Measurements from ENCODE around the gene TNFRSF8. TPM values are rescaled to one million over a fixed set of nuclear protein-coding genes. Genes with fewer than 3 reads are reported as not detected.

The TNFRSF8 gene
- total RNA-seq, 3 donors from 2014 or later (not counting 1 experiment from before 2014, with no cell fraction given): 0.34 to 1.7 (median 0.50) TPM

GRCh38 chr1:12150456-12151200 is 87.5 kb downstream of the TNFRSF8 start:
- H3K9me3 Mint-ChIP-seq: peaks cover 0 to 2% of the 10 kb centered on the region in 2 donors
- peak; percentile 51 to 71 for DNase-seq
- no peaks in the 10 kb centered on the region for H3K27me3 Mint-ChIP-seq (ENCODE audit: low read depth in 2 of 2)
- intact Hi-C loops (cut with micrococcal nuclease): no loop called here
- H3K4me3 ChIP-seq (ENCODE audit: low read length): no peak overlapping the region
- peak overlapping the region; percentile 82 for H3K4me3 Mint-ChIP-seq
- peaks cover 4% of the 10 kb centered on the region for H3K9me3 ChIP-seq (ENCODE audit: control insufficient read depth, insufficient read depth, low read length)
- WGBS (ENCODE audit: insufficient coverage): 12% methylated on average over 9 of the region's 9 CpGs
- H3K27me3 ChIP-seq (ENCODE audit: control insufficient read depth, insufficient read depth, low read length): no peaks in the 10 kb centered on the region
- H3K36me3 ChIP-seq (ENCODE audit: control insufficient read depth, insufficient read depth, low read length): no peaks in the 10 kb centered on the region
- H3K4me1 ChIP-seq (ENCODE audit: control insufficient read depth, insufficient read depth, low read length): peaks cover 81% of the 10 kb centered on the region
- no peaks in the 10 kb centered on the region for H3K36me3 Mint-ChIP-seq
- H3K27ac Mint-ChIP-seq: peak overlapping the region; percentile 98
- TF ChIP-seq, protein P1, sequence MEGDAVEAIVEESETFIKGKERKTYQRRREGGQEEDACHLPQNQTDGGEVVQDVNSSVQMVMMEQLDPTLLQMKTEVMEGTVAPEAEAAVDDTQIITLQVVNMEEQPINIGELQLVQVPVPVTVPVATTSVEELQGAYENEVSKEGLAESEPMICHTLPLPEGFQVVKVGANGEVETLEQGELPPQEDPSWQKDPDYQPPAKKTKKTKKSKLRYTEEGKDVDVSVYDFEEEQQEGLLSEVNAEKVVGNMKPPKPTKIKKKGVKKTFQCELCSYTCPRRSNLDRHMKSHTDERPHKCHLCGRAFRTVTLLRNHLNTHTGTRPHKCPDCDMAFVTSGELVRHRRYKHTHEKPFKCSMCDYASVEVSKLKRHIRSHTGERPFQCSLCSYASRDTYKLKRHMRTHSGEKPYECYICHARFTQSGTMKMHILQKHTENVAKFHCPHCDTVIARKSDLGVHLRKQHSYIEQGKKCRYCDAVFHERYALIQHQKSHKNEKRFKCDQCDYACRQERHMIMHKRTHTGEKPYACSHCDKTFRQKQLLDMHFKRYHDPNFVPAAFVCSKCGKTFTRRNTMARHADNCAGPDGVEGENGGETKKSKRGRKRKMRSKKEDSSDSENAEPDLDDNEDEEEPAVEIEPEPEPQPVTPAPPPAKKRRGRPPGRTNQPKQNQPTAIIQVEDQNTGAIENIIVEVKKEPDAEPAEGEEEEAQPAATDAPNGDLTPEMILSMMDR (IDR thresholded peaks at IDR 0.05): no peak
- peak overlapping the region; percentile 94 for H3K27ac ChIP-seq (ENCODE audit: low read length)
- peak; percentile 65 to 82 (median 74) for ATAC-seq
- H3K4me1 Mint-ChIP-seq: peaks cover 74 to 83% of the 10 kb centered on the region in 2 donors

- Histone ChIP-seq H3K4me1 (ENCODE audit: control insufficient read depth, insufficient read depth, low read length) (peaks cover 81% of the 10 kb centered on the region), H3K9me3 (ENCODE audit: control insufficient read depth, insufficient read depth, low read length) (peaks cover 4% of the 10 kb centered on the region), H3K4me3 (ENCODE audit: low read length) (no peak overlapping the region), H3K27me3 (ENCODE audit: control insufficient read depth, insufficient read depth, low read length) (no peaks in the 10 kb centered on the region), H3K27ac (ENCODE audit: low read length) (peak overlapping the region; percentile 94), H3K36me3 (ENCODE audit: control insufficient read depth, insufficient read depth, low read length) (no peaks in the 10 kb centered on the region)
- no peaks in the 10 kb centered on the region for H3K27me3 Mint-ChIP-seq (ENCODE audit: low read depth in 2 of 2)
- H3K9me3 Mint-ChIP-seq: peaks cover 0 to 2% of the 10 kb centered on the region in 2 donors
- TF ChIP-seq, protein P1 (IDR thresholded peaks at IDR 0.05): no peak
- 97% methylated on average over 2 of the region's 2 CpGs for WGBS (ENCODE audit: insufficient coverage)
- no peaks in the 10 kb centered on the region for H3K36me3 Mint-ChIP-seq
- intact Hi-C loops (cut with micrococcal nuclease): no loop called here
- peak overlapping the region; percentile 98 for H3K27ac Mint-ChIP-seq
- no peak for ATAC-seq
- peaks cover 72 to 86% of the 10 kb centered on the region in 2 donors for H3K4me1 Mint-ChIP-seq
- peak overlapping the region; percentile 82 for H3K4me3 Mint-ChIP-seq
- no peak for DNase-seq
Measured at GRCh38 chr1:12151465-12151864, 88.4 kb downstream of the TNFRSF8 start.

- Histone ChIP-seq H3K36me3 (ENCODE audit: control insufficient read depth, insufficient read depth, low read length) (no peaks in the 10 kb centered on the region), H3K4me3 (ENCODE audit: low read length) (no peak overlapping the region), H3K9me3 (ENCODE audit: control insufficient read depth, insufficient read depth, low read length) (peaks cover 4% of the 10 kb centered on the region), H3K27me3 (ENCODE audit: control insufficient read depth, insufficient read depth, low read length) (no peaks in the 10 kb centered on the region), H3K4me1 (ENCODE audit: control insufficient read depth, insufficient read depth, low read length) (peaks cover 78% of the 10 kb centered on the region), H3K27ac (ENCODE audit: low read length) (peak overlapping the region; percentile 94)
- DNase-seq: no peak
- Mint-ChIP-seq H3K36me3 (no peaks in the 10 kb centered on the region), H3K27me3 (ENCODE audit: low read depth in 2 of 2) (no peaks in the 10 kb centered on the region), H3K4me3 (peak overlapping the region; percentile 82), H3K27ac (peak overlapping the region; percentile 98), H3K4me1 (peaks cover 68 to 83% of the 10 kb centered on the region in 2 donors), H3K9me3 (peaks cover 0 to 2% of the 10 kb centered on the region in 2 donors)
- intact Hi-C loops (cut with micrococcal nuclease): no loop called here
- WGBS (ENCODE audit: insufficient coverage): 61% methylated on average over 7 of the region's 7 CpGs
- TF ChIP-seq, protein P1 (IDR thresholded peaks at IDR 0.05): no peak
- ATAC-seq: no peak
Measured at GRCh38 chr1:12152113-12152891, 89.2 kb downstream of the TNFRSF8 start.
